ENCODE data around the gene BHMT.

DNA sequence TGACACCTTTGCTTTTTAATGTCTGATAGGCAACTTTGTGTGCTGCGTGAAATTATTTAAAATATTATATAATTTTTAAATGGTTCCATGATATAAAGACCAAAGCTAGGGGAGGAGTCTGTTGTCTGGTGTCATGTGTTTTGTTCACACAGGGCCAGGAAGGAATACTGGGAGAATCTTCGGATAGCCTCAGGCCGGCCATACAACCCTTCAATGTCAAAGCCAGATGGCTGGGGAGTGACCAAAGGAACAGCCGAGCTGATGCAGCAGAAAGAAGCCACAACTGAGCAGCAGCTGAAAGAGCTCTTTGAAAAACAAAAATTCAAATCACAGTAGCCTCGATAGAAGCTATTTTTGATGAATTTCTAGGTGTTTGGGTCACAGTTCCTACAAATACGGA, 19.2 kb downstream of the BHMT start:
- TF ChIP-seq POLR2AphosphoS5 (IDR thresholded peaks at IDR 0.05) (no peak), EP300 (IDR thresholded peaks at IDR 0.05; ENCODE audit: low read depth) (no peak), POLR2A (IDR thresholded peaks at IDR 0.05) (no peak)
- TF ChIP-seq, protein P1, sequence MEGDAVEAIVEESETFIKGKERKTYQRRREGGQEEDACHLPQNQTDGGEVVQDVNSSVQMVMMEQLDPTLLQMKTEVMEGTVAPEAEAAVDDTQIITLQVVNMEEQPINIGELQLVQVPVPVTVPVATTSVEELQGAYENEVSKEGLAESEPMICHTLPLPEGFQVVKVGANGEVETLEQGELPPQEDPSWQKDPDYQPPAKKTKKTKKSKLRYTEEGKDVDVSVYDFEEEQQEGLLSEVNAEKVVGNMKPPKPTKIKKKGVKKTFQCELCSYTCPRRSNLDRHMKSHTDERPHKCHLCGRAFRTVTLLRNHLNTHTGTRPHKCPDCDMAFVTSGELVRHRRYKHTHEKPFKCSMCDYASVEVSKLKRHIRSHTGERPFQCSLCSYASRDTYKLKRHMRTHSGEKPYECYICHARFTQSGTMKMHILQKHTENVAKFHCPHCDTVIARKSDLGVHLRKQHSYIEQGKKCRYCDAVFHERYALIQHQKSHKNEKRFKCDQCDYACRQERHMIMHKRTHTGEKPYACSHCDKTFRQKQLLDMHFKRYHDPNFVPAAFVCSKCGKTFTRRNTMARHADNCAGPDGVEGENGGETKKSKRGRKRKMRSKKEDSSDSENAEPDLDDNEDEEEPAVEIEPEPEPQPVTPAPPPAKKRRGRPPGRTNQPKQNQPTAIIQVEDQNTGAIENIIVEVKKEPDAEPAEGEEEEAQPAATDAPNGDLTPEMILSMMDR (IDR thresholded peaks at IDR 0.05): no peak

Measured in transverse colon (tissue), 4 donors.